ENCODE results near the gene GNB1L.

- TF ChIP-seq CTCF (conservative IDR thresholded peaks at IDR 0.05) = no peak
- no peak for TF ChIP-seq EZH2 (IDR thresholded peaks at IDR 0.05; ENCODE audit: low read depth)
These were observed 48.8 kb upstream of the GNB1L start for GRCh38 chr22:19903513-19903912.
